Measurements from ENCODE around the gene ZMIZ1.

- TF ChIP-seq, protein P1, sequence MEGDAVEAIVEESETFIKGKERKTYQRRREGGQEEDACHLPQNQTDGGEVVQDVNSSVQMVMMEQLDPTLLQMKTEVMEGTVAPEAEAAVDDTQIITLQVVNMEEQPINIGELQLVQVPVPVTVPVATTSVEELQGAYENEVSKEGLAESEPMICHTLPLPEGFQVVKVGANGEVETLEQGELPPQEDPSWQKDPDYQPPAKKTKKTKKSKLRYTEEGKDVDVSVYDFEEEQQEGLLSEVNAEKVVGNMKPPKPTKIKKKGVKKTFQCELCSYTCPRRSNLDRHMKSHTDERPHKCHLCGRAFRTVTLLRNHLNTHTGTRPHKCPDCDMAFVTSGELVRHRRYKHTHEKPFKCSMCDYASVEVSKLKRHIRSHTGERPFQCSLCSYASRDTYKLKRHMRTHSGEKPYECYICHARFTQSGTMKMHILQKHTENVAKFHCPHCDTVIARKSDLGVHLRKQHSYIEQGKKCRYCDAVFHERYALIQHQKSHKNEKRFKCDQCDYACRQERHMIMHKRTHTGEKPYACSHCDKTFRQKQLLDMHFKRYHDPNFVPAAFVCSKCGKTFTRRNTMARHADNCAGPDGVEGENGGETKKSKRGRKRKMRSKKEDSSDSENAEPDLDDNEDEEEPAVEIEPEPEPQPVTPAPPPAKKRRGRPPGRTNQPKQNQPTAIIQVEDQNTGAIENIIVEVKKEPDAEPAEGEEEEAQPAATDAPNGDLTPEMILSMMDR (conservative IDR thresholded peaks at IDR 0.05), result no peak
- TF ChIP-seq ZFX (IDR thresholded peaks at IDR 0.05), result no peak
Observed at GRCh38 chr10:79299397-79300241, 230.9 kb downstream of the ZMIZ1 start.
